Measurements from ENCODE around the gene CLOCK.

DNA sequence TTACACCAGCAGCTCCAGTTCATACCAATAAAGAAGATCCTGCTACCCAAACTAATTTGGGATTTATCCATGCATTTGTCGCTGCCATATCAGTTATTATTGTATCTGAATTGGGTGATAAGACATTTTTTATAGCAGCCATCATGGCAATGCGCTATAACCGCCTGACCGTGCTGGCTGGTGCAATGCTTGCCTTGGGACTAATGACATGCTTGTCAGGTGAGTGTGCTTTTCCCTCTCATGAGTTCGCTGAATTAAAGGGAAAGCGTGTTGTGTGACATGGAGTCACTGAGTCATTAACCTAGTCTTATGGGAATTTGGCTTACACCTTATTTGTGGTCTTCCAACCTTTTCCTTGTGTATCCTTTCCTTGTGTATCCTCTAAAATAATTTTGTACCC is 135.1 kb downstream of the CLOCK start:
- TF ChIP-seq, protein P1, sequence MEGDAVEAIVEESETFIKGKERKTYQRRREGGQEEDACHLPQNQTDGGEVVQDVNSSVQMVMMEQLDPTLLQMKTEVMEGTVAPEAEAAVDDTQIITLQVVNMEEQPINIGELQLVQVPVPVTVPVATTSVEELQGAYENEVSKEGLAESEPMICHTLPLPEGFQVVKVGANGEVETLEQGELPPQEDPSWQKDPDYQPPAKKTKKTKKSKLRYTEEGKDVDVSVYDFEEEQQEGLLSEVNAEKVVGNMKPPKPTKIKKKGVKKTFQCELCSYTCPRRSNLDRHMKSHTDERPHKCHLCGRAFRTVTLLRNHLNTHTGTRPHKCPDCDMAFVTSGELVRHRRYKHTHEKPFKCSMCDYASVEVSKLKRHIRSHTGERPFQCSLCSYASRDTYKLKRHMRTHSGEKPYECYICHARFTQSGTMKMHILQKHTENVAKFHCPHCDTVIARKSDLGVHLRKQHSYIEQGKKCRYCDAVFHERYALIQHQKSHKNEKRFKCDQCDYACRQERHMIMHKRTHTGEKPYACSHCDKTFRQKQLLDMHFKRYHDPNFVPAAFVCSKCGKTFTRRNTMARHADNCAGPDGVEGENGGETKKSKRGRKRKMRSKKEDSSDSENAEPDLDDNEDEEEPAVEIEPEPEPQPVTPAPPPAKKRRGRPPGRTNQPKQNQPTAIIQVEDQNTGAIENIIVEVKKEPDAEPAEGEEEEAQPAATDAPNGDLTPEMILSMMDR (IDR thresholded peaks at IDR 0.05; ENCODE audit: low read depth, low read length, poor library complexity, severe bottlenecking), result no peak
- no peak for TF ChIP-seq EZH2phosphoT487 (IDR thresholded peaks at IDR 0.05; ENCODE audit: borderline replicate concordance, low read length)

Measured in DOHH2 (cell line).